ENCODE measurements around the gene GPR150.
"Not testable (repeated sequence)": the region's sequence is repeated elsewhere in the genome, so short reads cannot be mapped to it uniquely, and the experiment has no call there.

The GPR150 gene

DNA sequence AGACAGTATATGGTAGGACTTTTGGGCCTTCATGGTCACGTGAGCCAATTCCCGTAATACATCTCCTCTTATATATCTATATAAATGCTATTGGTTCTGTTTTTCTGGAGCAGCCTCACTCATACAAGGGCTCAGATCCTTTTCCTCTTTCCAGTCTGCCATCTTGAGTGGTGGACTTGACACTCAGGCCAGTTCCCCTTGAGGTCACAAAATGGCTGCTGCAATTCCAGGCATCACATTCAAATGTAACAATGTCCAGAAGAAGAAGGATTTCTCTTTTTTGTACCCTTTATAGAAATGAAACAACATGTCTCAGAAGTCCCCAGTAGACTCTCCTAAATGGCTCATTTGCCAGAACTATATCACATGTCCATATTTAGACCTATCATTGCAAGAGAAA, 4.5 kb downstream of the GPR150 start:
- DNase-seq: no peak

DNA sequence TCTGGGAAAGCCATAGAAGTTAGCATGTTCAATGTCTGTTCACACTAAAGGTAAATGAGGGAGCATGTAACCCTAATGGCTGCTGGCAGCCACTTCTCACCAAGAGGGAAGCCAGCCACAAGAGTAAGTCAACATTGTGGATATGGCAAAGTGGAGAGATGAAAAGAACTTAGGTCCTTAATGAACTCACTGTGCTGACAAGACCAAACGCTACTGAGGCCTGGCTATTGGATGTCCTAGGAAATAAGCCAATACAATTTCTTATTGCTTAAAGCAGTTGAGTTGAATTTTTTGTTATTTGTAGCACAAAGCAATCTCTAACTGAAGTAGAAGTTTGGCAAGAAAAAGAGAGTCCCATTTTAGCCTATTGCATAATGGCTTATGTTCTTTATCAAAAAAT, 6.8 kb downstream of the GPR150 start:
- no peak for DNase-seq

DNA sequence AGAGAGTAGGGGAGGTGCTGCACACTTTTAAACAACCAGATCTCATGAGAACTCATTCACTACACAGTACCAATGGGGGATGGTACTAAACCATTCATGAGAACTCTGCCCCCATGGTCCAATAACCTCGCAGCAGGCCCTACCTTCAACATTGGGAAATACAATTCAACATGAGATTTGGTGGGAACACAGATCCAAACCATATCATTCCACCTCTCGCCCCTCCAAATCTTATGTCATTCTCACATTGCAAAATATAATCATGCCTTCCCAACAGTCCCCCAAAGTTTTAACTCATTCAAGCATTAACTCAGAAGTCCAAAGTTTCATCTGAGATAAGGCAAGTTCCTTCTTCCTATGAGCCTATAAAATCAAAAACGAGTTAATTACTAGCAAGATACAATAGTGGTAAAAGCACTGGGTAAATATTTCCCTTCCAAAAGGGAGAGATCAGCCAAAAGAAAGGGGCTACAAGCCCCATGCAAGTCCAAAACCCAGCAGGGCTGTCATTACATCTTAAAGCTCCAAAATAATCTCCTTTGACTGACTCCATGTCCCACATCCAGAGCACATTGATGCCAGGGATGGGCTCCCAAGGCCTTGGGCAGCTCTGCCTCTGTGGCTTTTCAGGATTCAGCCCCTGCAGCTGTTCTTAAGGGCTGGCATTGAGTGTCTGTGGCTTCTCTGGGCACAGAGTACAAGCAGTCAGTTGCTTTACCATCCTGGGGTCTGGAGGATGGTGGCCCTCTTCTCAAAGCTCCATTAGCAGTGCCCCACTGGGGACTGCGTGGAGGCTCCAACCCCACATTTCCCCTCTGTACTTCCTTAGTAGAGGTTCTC, 8.3 kb downstream of the GPR150 start:
- DNase-seq: no peak

DNA sequence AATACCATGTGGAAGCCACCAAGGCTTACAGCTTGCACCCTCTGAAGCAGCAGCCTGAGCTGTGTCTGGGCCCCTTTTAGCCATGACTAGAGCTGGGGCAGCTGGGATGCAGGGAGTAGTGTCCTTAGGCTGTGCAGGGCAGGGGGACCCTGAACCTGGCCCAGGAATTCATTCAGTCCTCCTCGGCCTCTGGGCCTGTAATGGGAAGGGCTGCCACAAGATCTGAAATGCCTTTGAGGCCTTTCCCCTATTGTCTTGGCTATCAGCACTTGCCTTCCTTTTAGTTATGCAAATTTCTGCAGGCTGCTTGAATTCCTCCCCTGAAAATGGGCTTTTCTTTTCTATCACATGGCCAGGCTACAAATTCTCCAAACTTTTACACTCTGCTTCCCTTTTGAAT, 9.0 kb downstream of the GPR150 start:
- DNase-seq: peak in 1 of 2 donors; percentile 32

DNA sequence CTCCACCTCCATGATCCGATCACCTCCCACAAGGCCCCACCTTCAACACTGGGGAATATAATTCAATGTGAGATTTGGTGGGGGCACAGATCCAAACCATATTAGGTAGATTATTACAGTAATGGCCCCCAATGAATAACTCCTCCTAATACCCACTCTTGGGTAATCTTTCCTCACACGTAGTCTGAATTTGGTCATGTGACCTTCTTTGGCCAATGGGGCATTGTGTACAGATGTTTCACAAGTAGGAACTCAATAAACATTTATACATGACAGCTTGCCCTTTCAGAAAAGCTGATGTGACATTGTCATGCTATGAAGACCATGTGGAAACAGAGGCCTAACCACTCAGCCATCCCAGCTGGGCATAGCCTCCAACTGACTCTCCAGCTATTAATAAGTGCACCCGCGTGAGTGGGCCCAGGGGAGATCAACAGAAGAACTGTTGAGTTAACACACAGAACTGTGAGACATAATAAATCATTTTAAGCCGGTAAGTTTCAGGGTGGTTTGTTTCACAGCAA, 10.6 kb downstream of the GPR150 start:
- DNase-seq: no peak

DNA sequence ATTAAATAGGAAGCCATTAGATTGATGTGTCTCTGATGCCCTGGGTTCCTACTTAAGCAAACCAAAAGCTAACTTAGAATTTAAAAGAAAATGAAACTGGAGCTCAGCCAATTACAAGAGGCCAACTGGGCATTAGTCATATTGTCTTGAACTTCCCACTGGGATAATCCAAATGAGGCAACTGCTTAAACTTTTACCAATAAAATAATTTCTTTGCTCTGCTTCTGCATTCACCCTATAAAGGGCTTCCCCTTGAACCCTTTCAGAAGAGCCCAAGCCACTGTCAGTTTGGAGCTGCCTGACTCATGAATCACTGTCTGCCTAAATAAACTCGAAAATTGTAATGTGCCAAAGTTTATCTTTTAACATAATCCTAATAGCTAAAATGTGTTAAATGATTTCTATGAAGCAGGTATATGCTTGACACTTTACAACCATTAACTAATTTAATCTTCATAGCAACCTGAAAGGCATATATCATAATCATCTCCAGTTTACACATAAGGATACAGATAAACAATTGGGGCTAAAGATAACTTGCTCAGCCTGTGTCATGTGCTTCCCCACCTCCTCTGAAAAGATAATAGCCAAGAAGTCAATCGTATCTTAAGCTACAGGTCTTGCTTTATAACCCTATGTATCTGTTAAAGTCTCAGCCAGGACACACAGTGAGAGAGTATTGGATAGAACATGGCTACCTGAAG, 11.5 kb downstream of the GPR150 start:
- peak; percentile 84 to 87 for DNase-seq

DNA sequence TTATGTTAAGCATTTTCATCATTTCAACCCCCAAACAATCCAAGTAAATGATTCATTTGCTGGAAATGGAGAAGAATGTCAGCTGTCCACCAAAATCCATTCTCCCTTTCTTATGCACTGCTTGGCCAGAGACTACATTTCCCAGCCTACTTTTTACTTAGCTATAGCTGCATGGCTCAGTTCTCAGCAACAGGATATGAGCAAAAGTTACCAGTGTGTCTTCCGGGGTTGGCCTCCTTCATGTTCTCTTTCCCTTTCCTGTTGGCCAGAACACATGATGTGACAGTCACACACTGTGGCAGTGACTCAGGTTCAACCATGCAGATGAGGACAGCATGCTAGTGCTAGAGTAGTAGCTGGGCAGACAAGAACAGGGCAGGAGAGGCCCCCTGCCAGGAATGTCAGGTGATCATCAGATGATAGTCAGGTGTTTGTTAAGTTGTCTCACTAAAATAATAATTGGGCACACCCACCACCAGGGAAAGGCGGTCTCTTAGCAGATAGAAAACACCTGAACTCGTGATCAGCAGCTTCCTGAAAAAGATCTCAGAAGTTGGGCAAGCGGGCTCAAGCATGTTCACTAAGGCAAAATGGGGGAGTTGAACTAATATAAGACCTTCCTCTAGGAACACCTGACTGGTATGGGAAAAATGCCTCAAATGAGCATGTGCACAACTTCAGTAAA, 12.2 kb downstream of the GPR150 start:
- DNase-seq: peak; percentile 69 to 76

DNA sequence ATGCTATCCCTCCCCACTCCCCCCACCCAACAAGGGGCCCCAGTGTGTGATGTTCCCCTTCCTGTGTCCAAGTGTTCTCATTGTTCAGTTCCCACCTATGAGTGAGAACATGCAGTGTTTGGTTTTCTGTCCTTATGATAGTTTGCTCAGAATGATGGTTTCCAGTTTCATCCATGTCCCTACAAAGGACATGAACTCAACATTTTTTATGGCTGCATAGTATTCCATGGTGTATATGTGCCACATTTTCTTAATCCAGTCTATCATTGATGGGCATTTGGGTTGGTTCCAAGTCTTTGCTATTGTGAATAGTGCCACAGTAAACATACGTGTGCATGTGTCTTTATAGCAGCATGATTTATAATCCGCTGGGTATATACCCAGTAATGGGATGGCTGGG, 13.1 kb downstream of the GPR150 start:
- DNase-seq: not testable (repeated sequence)

DNA sequence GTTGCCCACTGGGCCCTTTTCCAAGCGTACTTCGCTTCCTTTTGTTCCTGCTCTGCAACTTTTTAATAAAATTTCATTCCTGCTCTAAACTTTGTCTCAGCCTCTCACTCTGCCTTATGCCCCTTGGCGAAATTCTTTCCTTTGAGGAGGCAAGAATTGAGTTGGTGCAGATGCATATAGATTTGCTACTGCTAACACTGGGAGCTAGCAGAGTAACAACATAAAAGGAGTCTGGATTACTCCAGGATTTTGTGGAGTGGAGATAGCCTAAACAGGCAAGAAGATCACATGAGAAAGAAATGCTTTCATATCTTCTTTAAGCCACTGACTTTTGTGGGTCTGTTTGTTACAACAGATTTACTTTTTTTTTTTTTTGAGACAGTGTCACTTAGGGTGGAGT, 13.8 kb downstream of the GPR150 start:
- no peak for DNase-seq

DNA sequence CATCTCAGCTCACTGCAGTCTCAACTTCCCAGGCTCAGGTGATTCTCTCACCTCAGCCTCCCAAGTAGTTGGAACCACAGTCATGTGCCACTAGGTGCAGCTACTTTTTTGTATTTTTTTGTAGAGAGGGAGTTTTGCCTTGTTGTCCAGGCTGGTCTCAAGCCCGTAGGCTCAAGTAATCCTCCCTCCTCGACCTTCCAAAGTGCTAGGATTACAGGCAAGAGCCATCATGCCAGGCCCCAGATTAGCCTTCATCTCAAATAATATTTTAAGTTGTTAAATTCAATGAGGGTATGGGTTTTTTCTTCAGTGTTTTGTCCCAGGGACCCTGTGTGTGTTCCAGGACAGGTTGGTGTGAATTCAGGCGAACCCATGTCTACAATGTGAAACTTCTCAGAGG, 14.2 kb downstream of the GPR150 start:
- no peak for DNase-seq

DNA sequence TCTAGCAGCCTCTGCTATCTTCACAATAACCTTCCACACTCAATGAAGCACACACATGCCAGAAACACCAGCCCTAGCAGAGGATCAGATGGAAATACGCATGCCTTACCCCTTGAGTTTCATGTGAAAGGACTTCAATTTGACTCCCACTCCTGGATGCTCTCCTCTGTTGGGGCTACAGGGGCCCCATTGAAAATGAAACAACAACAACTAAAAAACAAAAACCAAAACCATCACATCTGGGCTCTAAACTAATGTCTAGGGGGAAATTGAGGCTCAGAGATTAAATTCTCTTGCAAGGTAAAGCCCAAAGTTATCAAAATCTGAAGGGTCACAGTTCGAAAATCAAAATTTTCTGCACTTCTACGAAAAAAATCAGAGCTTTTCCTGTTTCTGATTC, 18.7 kb downstream of the GPR150 start:
- no peak for DNase-seq

DNA sequence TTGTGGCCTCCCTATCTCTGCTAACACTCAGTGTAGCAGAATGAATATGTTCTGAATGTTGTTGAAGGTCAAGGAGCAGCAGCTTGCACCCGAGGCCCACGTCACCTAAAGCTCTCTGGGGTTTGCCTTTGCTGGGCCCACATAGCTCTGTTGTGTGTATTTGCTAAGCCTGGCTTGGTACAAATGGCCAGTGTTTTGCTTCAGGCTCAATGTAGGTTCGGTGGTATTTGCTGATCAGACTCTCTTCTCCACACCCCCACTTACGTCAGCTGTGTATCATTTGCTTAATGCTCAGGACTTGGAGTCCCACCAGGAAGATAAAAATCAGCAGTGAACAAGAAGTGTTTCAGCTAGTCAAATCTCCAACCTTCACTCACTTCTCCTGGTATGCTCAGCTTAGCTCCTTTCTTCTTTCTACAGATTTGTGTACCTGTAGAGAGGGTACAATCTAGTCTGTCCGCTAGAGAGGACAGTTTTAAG, 21.9 kb downstream of the GPR150 start:
- no peak for DNase-seq

DNA sequence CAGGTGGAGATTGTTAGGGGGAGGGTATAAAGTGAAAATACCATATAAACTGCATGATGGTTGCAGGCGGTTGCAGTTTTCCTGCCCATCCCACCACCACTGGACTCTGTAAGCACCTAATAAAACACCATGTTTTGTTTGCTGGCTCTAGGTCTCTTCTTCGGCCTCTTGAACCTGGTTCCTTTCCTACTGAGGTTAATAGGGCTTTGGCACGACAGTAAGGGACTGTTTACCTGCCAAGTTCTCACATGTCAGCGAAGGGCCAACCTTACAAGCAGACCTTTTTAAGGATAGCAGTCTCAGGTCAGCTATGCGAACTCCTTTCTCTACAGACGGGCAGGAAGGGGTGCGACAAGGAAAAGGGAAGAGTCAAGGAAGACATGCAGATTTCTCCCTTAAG, 23.3 kb downstream of the GPR150 start:
- DNase-seq: no peak

DNA sequence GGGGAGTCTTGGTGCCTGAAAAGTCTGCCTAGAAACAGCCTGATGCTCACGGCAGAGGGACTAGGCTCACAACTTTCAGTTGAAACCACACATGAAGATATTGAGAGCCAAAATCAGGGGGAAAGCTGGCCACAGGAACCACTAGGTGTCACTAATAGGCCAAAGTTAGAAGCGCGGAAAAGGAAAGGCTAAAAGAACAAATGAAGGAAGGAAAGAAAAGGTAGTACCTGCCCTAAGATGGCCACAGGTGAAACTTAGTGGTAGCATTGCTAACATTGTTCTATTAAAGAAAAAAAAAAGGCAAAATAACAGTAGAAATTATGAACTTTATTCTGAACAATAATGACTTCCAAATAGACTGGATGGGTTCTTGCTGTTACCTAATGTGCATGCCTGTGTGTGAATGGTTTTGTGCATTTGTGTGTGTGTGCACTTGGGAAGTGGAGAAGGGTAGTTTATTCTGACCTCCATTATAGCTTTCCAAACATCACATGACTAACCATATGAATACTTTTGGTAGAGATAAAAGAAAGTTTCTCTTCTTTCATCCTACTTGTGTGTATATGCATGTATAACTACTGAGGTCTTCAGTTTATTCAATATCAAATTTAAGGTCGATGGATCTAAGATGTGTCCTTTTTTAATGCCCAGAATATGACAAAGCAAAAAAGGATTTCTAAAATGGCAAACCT, 24.6 kb downstream of the GPR150 start:
- peak in 1 of 2 donors; percentile 66 for DNase-seq

DNA sequence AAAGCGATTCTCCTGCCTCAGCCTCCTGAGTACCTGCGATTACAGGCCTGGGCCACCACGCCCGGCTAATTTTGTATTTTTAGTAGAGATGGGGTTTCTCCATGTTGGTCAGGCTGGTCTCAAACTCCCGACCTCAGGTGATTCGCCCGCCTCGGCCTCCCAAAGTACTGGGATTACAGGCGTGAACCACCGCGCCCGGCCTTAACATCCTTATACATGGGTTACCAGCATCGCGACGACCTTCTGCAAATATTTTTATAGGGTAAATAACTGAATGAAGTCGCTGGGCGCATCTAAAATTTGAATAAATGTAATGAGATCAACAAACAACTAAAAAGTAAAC, 26.3 kb downstream of the GPR150 start:
- not testable (repeated sequence) for DNase-seq

DNA sequence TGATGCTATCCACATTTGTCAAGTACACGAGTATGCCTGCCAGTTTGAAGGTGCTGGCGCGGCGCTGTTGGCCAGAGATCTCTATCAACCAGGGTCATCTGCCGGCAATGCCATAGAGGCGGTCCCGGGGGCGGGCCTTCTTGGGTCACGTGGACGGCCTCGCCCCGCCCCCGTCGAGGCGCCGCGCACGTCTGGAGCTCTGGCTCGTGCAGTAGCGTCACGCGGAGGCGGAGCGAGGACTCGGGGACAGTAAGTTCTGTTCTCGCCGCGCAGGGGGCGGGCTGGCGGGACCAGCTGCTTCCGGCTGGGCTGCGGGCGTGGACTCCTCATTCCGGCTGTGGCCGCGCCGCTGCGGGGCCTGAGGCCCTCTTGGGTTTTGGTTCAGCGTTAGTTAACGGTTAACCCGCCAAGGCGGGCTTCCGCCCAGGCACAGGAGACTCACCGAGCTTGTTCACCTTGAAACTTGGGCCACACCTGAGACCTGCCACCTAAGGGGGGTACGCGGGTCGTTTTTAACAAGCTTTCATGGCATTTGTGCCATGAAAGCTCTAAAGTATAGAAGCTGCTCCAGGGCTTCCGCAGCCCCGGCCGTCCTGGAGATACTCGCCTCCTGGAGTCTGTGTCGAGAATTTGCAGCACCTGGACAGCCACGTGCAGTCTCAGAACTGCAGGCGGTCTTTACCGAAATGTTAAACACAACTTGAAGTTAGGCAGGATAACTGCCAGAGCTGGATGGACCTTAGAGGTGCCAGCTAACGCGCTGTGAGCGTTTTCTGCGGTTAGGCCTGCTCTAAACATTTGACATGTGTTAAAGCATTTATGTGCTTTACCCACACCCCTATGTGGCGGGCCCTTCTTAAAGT, 26.9 kb downstream of the GPR150 start, which contains the start of gene RFESD:
Gene RFESD, plus strand, starts transcription at position 209 of the 863 bp plus-strand sequence. CDS start 5,495 bp downstream, outside the sequence.
- DNase-seq: peak; percentile 95 to 98

DNA sequence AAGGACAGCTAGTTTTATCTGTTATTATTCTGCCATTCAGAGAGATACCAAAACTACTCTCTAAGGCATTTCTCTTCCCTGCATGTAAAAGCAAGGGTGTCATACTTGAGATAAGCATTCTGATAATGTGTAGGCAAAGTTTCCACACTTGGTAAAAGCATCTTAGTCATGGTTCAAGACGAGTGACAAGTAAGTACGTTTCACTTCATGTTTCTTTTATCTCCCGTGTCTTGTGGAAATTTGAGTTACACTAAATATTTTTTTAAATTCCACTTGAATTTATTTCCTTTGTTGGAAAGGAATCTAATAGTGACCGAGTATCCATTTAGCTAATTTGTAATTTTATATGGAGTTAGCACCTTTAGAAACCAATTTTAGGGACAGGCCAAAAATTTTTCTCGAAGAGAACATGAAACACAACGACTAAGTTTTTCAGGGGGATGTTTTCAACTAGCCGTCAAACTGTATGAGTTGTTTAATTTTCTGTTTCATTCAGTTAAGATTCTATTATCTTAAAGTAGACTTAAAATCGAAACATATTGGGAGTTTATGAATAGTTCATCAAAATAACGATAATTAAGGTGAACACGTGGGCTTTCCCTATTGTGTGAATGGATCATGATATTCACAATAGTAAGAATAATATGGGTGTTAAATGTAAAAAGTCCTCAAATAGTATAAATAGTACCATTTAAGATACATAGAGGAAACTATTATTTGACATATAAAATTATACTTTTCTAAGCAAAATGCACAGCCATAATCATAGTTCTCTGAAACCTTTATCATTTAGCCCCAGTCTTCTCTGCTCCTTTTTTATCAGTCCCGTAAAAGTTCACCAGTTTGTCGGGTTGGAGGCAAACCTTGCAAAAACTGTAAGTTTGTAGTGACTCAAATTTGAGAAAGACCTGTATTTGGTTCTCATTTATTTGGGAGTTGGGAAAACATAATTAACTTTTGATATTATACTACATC, 28.3 kb downstream of the GPR150 start:
- peak in 1 of 2 donors; percentile 29 for DNase-seq

DNA sequence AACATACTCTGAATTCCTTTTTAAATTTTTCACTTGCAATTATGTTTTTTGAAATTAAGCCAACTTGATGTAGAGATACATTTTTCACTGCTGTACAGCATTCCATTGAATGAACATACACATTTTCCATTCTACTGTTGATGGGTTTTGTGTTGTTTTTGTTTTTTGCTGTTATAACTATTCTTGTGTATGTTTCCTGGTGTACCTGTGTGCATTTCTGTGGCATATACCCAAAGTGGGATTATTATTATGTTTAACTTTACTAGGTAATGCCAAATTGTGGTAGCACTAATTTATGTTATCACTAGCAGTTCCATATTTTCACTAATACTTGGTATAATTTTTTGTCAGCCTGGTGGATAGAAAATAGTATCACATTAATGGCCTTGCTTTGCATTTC, 29.4 kb downstream of the GPR150 start:
- no peak for DNase-seq

DNA sequence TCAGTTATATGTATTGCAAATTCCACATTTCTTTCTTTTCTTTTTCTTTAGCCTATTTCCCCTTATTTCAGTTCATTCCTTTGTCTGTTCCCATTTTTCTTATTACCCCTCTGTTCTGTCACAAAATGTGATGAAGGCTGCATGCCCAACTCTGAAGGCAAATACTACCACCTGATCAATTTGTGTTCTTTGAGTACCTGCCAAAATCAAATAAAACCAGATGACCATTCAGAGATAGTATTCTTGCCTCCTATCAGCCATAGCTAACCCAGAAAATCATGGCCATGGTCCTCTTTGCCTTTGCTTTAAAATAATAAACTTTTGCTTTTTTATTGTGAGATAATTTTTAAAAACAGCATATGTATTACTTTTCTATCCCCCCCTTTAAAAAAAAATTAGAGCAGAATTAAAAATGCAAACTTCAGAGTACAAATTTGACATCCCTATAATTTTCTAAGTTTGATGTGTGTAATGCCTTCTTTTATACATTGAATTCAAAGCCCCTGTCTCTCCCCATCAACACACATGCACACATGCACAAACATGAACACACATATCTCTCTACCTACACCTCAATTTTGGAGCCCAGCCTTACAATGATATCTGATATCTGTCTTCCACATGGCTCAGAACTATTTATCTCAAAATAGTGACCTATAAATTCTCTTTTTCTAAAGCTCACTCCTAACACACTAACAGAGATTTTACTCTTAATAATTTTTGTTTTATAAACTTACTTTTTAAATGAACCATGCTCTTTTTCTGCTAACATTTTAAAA, 30.1 kb downstream of the GPR150 start:
- no peak for DNase-seq

DNA sequence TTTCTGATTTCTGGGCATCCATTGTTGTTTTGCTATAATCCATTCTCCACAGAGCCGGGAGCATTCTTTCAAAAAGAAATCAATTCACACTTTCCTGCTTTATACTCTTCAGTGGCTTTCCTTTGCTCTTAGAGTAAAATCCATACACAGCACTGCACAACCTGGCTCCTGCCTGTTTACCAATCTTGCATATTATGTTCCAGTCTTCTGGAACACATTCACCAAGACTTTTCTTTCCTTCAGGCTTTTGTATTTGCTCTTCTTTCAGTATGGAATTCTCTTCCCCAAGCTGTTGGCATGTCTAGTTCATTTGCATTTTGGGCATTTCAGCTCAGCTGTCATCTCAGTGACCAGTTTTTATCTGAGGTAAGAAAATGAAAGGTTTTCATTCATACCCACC, 33.0 kb downstream of the GPR150 start:
- no peak for DNase-seq
